HEK293 (cell line): ENCODE results near the gene PAX4.

ENCODE experiments used
- HOXA7 ChIP-seq: sonication (generic); formaldehyde crosslinking; IDR thresholded peaks from 2 replicates; pipeline ENCODE4 v1.8.1; 2022; ENCODE audit warnings: missing genetic modification reagents, borderline replicate concordance
- KLF16 ChIP-seq: fragments of 450-650 bp; formaldehyde crosslinking; IDR thresholded peaks from 2 replicates; pipeline ENCODE4 v1.5.1; 2017; ENCODE audit warnings: missing biosample characterization, missing genetic modification characterization
- KLF8 ChIP-seq: fragments of 450-650 bp; formaldehyde crosslinking; IDR thresholded peaks from 2 replicates; pipeline ENCODE4 v1.5.1; 2016; ENCODE audit warnings: missing biosample characterization, missing genetic modification characterization
- MZF1 ChIP-seq: fragments of 450-650 bp; formaldehyde crosslinking; IDR thresholded peaks from 2 replicates; pipeline ENCODE4 v1.5.1; 2017; ENCODE audit warnings: missing biosample characterization, missing genetic modification characterization, borderline replicate concordance
- ZBTB21 ChIP-seq: fragments of 450-650 bp; formaldehyde crosslinking; IDR thresholded peaks from 2 replicates; pipeline ENCODE4 v1.5.1; 2017; ENCODE audit warnings: missing biosample characterization, missing genetic modification characterization
- ZBTB7A ChIP-seq: fragments of 450-650 bp; formaldehyde crosslinking; IDR thresholded peaks from 2 replicates; pipeline ENCODE4 v1.5.1; 2016; ENCODE audit warnings: low read depth, missing biosample characterization, missing genetic modification characterization
- ZFP69B ChIP-seq: fragments of 450-650 bp; formaldehyde crosslinking; IDR thresholded peaks from 2 replicates; pipeline ENCODE4 v1.5.1; 2016; ENCODE audit warnings: missing biosample characterization, missing genetic modification characterization
- ZNF221 ChIP-seq: fragments of 450-650 bp; formaldehyde crosslinking; IDR thresholded peaks from 2 replicates; pipeline ENCODE4 v1.5.1; 2017; ENCODE audit warnings: missing biosample characterization, missing genetic modification characterization, borderline replicate concordance
- ZNF223 ChIP-seq: fragments of 450-650 bp; formaldehyde crosslinking; IDR thresholded peaks from 2 replicates; pipeline ENCODE4 v1.5.1; 2016; ENCODE audit warnings: missing biosample characterization, missing genetic modification characterization
- ZNF302 ChIP-seq: fragments of 450-650 bp; formaldehyde crosslinking; IDR thresholded peaks from 2 replicates; pipeline ENCODE4 v1.5.1; 2016; ENCODE audit warnings: missing biosample characterization, missing genetic modification characterization, low read depth
- ZNF426 ChIP-seq: fragments of 450-650 bp; formaldehyde crosslinking; IDR thresholded peaks from 2 replicates; pipeline ENCODE4 v1.5.1; 2017; ENCODE audit warnings: missing biosample characterization, missing genetic modification characterization, mild to moderate bottlenecking, inconsistent platforms, moderate library complexity
- ZNF544 ChIP-seq: fragments of 450-650 bp; formaldehyde crosslinking; IDR thresholded peaks from 2 replicates; pipeline ENCODE4 v1.5.0; 2017; ENCODE audit warnings: missing biosample characterization, missing genetic modification characterization
- ZNF585B ChIP-seq: fragments of 450-650 bp; formaldehyde crosslinking; IDR thresholded peaks from 2 replicates; pipeline ENCODE4 v1.5.1; 2016; ENCODE audit warnings: missing biosample characterization, missing genetic modification characterization
- ZNF623 ChIP-seq: fragments of 450-650 bp; formaldehyde crosslinking; IDR thresholded peaks from 2 replicates; pipeline ENCODE4 v1.5.1; 2016; ENCODE audit warnings: missing biosample characterization, missing genetic modification characterization
- ZNF76 ChIP-seq: fragments of 450-650 bp; formaldehyde crosslinking; IDR thresholded peaks from 2 replicates; pipeline ENCODE4; 2016; ENCODE audit warnings: low read depth, missing biosample characterization, missing genetic modification characterization, borderline replicate concordance
- ZNF777 ChIP-seq: fragments of 450-650 bp; formaldehyde crosslinking; IDR thresholded peaks from 2 replicates; pipeline ENCODE4 v1.5.1; 2017; ENCODE audit warnings: missing biosample characterization, missing genetic modification characterization, borderline replicate concordance
- TF ChIP-seq, protein P1 (sequence below): fragments of 450-650 bp; formaldehyde crosslinking; IDR thresholded peaks from 2 replicates; pipeline ENCODE4 v1.5.1; 2016; ENCODE audit warnings: missing biosample characterization, missing genetic modification characterization
- TF ChIP-seq, protein P2 (sequence below): fragments of 450-650 bp; formaldehyde crosslinking; IDR thresholded peaks from 2 replicates; pipeline ENCODE4 v1.5.1; 2017; ENCODE audit warnings: missing biosample characterization, missing genetic modification characterization
- TF ChIP-seq, protein P3 (sequence below): fragments of 450-650 bp; formaldehyde crosslinking; IDR thresholded peaks from 2 replicates; pipeline ENCODE4 v1.5.1; 2016; ENCODE audit warnings: missing biosample characterization, missing genetic modification characterization
- TF ChIP-seq, protein P4 (sequence below): fragments of 450-650 bp; formaldehyde crosslinking; IDR thresholded peaks from 2 replicates; pipeline ENCODE4 v1.5.1; 2016; ENCODE audit warnings: missing biosample characterization, missing genetic modification characterization
- TF ChIP-seq, protein P5 (sequence below): fragments of 450-650 bp; formaldehyde crosslinking; IDR thresholded peaks from 2 replicates; pipeline ENCODE4 v1.5.1; 2016; ENCODE audit warnings: missing biosample characterization, missing genetic modification characterization, low read depth
- TF ChIP-seq, protein P6 (sequence below): fragments of 450-650 bp; formaldehyde crosslinking; IDR thresholded peaks from 2 replicates; pipeline ENCODE4 v1.5.1; 2016; ENCODE audit warnings: missing biosample characterization, missing genetic modification characterization
- TF ChIP-seq, protein P7 (sequence below): fragments of 450-650 bp; formaldehyde crosslinking; IDR thresholded peaks from 2 replicates; pipeline ENCODE4 v1.5.1; 2016; ENCODE audit warnings: missing biosample characterization, missing genetic modification characterization
- TF ChIP-seq, protein P8 (sequence below): fragments of 450-650 bp; formaldehyde crosslinking; IDR thresholded peaks from 2 replicates; pipeline ENCODE4 v1.5.1; 2016; ENCODE audit warnings: missing biosample characterization, missing genetic modification characterization, borderline replicate concordance

PAX4 gene

DNA sequence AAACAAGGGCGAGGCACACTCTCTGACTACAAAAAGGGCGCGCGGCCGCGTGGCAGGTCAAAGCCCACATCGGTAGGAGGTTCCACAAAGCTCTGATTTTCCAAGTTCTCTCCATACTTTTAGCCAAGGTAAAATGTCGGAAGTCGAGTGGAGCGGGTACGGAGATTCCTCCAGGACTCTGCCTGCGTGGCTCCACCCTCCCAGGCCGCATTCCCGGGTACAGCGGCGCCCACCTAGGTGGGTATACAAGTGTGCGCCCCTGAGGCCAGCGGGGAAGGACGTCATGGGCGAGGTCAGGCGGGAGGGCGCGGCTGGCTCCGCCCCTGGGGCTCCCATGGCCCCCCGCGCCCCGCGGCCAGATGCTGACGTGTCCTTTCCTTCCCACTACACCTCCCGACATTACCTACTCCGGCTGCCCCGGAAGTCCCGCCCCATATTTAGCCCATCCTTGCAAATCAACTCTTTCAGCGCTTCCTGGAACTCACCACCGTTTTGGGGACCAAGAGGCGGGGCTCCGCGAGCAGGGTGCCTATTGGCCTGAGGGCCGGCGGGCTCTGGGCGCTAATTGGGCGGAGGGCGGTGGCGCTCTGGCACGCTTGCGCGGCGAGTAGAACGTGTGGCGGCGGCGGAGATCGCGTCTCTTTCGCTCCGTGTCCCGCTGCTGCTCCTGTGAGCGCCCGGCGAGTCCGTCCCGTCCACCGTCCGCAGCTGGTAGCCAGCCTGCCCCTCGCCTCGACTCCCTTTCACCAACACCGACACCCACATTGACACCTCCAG lies 33.8 kb upstream of the PAX4 start, which contains the start of gene SND1 (continued):
- TF ChIP-seq, protein P1, sequence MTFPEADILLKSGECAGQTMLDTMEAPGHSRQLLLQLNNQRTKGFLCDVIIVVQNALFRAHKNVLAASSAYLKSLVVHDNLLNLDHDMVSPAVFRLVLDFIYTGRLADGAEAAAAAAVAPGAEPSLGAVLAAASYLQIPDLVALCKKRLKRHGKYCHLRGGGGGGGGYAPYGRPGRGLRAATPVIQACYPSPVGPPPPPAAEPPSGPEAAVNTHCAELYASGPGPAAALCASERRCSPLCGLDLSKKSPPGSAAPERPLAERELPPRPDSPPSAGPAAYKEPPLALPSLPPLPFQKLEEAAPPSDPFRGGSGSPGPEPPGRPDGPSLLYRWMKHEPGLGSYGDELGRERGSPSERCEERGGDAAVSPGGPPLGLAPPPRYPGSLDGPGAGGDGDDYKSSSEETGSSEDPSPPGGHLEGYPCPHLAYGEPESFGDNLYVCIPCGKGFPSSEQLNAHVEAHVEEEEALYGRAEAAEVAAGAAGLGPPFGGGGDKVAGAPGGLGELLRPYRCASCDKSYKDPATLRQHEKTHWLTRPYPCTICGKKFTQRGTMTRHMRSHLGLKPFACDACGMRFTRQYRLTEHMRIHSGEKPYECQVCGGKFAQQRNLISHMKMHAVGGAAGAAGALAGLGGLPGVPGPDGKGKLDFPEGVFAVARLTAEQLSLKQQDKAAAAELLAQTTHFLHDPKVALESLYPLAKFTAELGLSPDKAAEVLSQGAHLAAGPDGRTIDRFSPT (tag by site-specific recombination) = peak; percentile 99
- TF ChIP-seq ZNF302 (no peak), ZFP69B (tag by site-specific recombination) (0 out of 2 replicates have a peak, but pooled peaks have one; percentile 14), ZNF623 (no peak), KLF16 (tag by site-specific recombination) (peak; percentile 60), HOXA7 (CRISPR knock-in tag) (no peak), ZNF221 (no peak), ZNF76 (tag by site-specific recombination) (peak; percentile 90), ZNF544 (tag by site-specific recombination) (no peak), ZBTB21 (peak; percentile 87), ZNF426 (tag by site-specific recombination) (no peak), ZBTB7A (0 out of 2 replicates have a peak, but pooled peaks have one; percentile 65), ZNF777 (tag by site-specific recombination) (no peak), MZF1 (tag by site-specific recombination) (no peak), KLF8 (tag by site-specific recombination) (peak; percentile 96), ZNF223 (tag by site-specific recombination) (no peak), ZNF585B (tag by site-specific recombination) (no peak)
- TF ChIP-seq, protein P2, sequence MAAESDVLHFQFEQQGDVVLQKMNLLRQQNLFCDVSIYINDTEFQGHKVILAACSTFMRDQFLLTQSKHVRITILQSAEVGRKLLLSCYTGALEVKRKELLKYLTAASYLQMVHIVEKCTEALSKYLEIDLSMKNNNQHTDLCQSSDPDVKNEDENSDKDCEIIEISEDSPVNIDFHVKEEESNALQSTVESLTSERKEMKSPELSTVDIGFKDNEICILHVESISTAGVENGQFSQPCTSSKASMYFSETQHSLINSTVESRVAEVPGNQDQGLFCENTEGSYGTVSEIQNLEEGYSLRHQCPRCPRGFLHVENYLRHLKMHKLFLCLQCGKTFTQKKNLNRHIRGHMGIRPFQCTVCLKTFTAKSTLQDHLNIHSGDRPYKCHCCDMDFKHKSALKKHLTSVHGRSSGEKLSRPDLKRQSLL = no peak
- TF ChIP-seq, protein P3, sequence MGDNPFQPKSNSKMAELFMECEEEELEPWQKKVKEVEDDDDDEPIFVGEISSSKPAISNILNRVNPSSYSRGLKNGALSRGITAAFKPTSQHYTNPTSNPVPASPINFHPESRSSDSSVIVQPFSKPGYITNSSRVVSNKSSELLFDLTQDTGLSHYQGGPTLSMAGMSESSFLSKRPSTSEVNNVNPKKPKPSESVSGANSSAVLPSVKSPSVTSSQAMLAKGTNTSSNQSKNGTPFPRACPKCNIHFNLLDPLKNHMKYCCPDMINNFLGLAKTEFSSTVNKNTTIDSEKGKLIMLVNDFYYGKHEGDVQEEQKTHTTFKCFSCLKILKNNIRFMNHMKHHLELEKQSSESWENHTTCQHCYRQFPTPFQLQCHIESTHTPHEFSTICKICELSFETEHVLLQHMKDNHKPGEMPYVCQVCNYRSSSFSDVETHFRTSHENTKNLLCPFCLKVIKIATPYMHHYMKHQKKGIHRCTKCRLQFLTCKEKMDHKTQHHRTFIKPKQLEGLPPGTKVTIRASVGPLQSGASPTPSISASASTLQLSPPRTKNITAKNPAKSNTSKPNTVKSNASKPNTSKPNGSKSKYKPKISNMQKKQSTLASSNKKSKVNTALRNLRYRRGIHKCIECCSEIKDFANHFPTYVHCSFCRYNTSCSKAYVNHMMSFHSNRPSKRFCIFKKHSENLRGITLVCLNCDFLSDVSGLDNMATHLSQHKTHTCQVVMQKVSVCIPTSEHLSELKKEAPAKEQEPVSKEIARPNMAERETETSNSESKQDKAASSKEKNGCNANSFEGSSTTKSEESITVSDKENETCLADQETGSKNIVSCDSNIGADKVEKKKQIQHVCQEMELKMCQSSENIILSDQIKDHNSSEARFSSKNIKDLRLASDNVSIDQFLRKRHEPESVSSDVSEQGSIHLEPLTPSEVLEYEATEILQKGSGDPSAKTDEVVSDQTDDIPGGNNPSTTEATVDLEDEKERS (tag by site-specific recombination) = no peak
- TF ChIP-seq, protein P4, sequence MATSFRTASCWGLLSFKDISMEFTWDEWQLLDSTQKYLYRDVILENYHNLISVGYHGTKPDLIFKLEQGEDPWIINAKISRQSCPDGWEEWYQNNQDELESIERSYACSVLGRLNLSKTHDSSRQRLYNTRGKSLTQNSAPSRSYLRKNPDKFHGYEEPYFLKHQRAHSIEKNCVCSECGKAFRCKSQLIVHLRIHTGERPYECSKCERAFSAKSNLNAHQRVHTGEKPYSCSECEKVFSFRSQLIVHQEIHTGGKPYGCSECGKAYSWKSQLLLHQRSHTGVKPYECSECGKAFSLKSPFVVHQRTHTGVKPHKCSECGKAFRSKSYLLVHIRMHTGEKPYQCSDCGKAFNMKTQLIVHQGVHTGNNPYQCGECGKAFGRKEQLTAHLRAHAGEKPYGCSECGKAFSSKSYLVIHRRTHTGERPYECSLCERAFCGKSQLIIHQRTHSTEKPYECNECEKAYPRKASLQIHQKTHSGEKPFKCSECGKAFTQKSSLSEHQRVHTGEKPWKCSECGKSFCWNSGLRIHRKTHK (tag by site-specific recombination) = no peak
- TF ChIP-seq, protein P5, sequence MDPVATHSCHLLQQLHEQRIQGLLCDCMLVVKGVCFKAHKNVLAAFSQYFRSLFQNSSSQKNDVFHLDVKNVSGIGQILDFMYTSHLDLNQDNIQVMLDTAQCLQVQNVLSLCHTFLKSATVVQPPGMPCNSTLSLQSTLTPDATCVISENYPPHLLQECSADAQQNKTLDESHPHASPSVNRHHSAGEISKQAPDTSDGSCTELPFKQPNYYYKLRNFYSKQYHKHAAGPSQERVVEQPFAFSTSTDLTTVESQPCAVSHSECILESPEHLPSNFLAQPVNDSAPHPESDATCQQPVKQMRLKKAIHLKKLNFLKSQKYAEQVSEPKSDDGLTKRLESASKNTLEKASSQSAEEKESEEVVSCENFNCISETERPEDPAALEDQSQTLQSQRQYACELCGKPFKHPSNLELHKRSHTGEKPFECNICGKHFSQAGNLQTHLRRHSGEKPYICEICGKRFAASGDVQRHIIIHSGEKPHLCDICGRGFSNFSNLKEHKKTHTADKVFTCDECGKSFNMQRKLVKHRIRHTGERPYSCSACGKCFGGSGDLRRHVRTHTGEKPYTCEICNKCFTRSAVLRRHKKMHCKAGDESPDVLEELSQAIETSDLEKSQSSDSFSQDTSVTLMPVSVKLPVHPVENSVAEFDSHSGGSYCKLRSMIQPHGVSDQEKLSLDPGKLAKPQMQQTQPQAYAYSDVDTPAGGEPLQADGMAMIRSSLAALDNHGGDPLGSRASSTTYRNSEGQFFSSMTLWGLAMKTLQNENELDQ = no peak
- TF ChIP-seq, protein P6, sequence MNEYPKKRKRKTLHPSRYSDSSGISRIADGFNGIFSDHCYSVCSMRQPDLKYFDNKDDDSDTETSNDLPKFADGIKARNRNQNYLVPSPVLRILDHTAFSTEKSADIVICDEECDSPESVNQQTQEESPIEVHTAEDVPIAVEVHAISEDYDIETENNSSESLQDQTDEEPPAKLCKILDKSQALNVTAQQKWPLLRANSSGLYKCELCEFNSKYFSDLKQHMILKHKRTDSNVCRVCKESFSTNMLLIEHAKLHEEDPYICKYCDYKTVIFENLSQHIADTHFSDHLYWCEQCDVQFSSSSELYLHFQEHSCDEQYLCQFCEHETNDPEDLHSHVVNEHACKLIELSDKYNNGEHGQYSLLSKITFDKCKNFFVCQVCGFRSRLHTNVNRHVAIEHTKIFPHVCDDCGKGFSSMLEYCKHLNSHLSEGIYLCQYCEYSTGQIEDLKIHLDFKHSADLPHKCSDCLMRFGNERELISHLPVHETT = no peak
- TF ChIP-seq, protein P7, sequence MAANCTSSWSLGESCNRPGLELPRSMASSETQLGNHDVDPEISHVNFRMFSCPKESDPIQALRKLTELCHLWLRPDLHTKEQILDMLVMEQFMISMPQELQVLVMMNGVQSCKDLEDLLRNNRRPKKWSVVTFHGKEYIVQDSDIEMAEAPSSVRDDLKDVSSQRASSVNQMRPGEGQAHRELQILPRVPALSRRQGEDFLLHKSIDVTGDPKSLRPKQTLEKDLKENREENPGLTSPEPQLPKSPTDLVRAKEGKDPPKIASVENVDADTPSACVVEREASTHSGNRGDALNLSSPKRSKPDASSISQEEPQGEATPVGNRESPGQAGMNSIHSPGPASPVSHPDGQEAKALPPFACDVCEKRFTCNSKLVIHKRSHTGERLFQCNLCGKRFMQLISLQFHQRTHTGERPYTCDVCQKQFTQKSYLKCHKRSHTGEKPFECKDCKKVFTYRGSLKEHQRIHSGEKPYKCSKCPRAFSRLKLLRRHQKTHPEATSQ = no peak
- TF ChIP-seq, protein P8, sequence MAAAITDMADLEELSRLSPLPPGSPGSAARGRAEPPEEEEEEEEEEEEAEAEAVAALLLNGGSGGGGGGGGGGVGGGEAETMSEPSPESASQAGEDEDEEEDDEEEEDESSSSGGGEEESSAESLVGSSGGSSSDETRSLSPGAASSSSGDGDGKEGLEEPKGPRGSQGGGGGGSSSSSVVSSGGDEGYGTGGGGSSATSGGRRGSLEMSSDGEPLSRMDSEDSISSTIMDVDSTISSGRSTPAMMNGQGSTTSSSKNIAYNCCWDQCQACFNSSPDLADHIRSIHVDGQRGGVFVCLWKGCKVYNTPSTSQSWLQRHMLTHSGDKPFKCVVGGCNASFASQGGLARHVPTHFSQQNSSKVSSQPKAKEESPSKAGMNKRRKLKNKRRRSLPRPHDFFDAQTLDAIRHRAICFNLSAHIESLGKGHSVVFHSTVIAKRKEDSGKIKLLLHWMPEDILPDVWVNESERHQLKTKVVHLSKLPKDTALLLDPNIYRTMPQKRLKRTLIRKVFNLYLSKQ (tag by site-specific recombination) = no peak
